ENCODE measurements around the gene PLIN5.

DNA sequence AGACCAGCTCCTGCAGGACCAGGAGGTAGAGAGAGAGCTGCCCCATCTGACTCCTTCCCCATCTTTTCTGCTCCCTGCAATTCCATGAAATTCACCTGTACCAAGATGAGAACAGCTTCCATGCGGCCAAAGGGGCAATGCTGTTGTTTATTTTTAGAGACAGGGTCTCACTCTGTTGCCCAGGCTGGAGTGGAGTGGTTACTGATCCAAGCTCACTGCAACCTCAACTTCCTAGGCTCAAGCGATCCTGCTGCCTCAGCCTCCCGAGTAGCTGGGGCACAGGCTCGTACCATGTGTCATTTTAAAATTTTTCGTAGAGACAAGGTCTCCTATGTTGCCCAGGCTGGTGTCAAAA lies 13.2 kb downstream of the PLIN5 start:
- TF ChIP-seq POLR2A (IDR thresholded peaks at IDR 0.05; ENCODE audit: low read depth, low read length) (no peak), TAF1 (IDR thresholded peaks at IDR 0.05; ENCODE audit: borderline replicate concordance, low read depth, low read length) (no peak)
